Measurements from ENCODE around the gene MTIF2.
"Not testable (repeated sequence)": the region's sequence is repeated elsewhere in the genome, so short reads cannot be mapped to it uniquely, and the experiment has no call there.

The MTIF2 gene

GRCh38 chr2:55277310-55277709 is 8.3 kb upstream of the MTIF2 start:
- Histone ChIP-seq H3K9me2 (replicated peaks; ENCODE audit: control insufficient read depth, low read length) (no peaks in the 10 kb centered on the region), H3K27me3 (ENCODE audit: control insufficient read depth, low read length) (no peaks in the 10 kb centered on the region), H3K4me1 (ENCODE audit: control insufficient read depth, low read length) (peaks cover 11% of the 10 kb centered on the region), H3K79me2 (ENCODE audit: control insufficient read depth, low read length) (peaks cover under 1% of the 10 kb centered on the region; the same call in 1 of the 2 replicates), H3K4me3 (ENCODE audit: low read length) (no peak overlapping the region), H3K4me2 (ENCODE audit: low read length) (no peak overlapping the region), H3K9me3 (ENCODE audit: control insufficient read depth, insufficient read depth, low read length) (no peaks in the 10 kb centered on the region), H3K27ac (ENCODE audit: low read depth, low read length) (no peak overlapping the region), H4K20me1 (ENCODE audit: control insufficient read depth, insufficient read depth, low read depth, low read length) (no peaks in the 10 kb centered on the region), H3K36me3 (ENCODE audit: control insufficient read depth, low read length) (no peaks in the 10 kb centered on the region), H3F3A (ENCODE audit: control insufficient read depth, insufficient read depth) (peaks cover 4% of the 10 kb centered on the region; the same call in 1 of the 2 replicates)
- TF ChIP-seq, protein P1, sequence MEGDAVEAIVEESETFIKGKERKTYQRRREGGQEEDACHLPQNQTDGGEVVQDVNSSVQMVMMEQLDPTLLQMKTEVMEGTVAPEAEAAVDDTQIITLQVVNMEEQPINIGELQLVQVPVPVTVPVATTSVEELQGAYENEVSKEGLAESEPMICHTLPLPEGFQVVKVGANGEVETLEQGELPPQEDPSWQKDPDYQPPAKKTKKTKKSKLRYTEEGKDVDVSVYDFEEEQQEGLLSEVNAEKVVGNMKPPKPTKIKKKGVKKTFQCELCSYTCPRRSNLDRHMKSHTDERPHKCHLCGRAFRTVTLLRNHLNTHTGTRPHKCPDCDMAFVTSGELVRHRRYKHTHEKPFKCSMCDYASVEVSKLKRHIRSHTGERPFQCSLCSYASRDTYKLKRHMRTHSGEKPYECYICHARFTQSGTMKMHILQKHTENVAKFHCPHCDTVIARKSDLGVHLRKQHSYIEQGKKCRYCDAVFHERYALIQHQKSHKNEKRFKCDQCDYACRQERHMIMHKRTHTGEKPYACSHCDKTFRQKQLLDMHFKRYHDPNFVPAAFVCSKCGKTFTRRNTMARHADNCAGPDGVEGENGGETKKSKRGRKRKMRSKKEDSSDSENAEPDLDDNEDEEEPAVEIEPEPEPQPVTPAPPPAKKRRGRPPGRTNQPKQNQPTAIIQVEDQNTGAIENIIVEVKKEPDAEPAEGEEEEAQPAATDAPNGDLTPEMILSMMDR (IDR thresholded peaks at IDR 0.05; ENCODE audit: low read depth, low read length, poor library complexity, severe bottlenecking): no peak
- TF ChIP-seq EZH2phosphoT487 (IDR thresholded peaks at IDR 0.05; ENCODE audit: borderline replicate concordance, low read length): no peak

DNA sequence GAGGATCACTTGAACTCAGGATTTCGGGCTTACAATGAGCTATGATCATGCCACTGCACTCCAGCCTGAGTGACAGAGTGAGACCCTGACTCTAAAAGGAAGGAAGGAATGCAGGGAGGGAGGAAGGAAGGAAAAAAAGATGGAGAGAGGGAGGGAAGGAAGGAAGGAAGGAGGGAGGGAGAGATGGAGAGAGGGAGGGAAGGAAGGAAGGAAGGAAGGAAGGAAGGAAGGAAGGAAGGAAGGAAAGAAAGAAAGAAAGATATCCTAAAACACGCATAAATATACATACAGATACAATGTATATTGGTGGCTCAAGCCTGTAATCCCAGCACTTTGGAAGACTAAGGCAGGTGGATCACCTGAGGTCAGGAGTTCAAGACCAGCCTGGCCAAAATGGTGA is 5.3 kb upstream of the MTIF2 start:
- H3K36me3 ChIP-seq (ENCODE audit: control insufficient read depth, low read length); H3K9me3 ChIP-seq (ENCODE audit: control insufficient read depth, insufficient read depth, low read length); H3K27ac ChIP-seq (ENCODE audit: low read depth, low read length); H3K27me3 ChIP-seq (ENCODE audit: control insufficient read depth, low read length); H3K4me3 ChIP-seq (ENCODE audit: low read length); H4K20me1 ChIP-seq (ENCODE audit: control insufficient read depth, insufficient read depth, low read depth, low read length); H3K79me2 ChIP-seq (ENCODE audit: control insufficient read depth, low read length); H3F3A ChIP-seq (ENCODE audit: control insufficient read depth, insufficient read depth); H3K4me2 ChIP-seq (ENCODE audit: low read length); H3K9me2 ChIP-seq (replicated peaks; ENCODE audit: control insufficient read depth, low read length): not testable (repeated sequence)
- H3K4me1 ChIP-seq (ENCODE audit: control insufficient read depth, low read length): peaks cover 15% of the 10 kb centered on the region

- peak overlapping the region; percentile 95 for H3K4me3 ChIP-seq (ENCODE audit: low read length)
- no peak for TF ChIP-seq EZH2phosphoT487 (IDR thresholded peaks at IDR 0.05; ENCODE audit: borderline replicate concordance, low read length)
- TF ChIP-seq, protein P1 (IDR thresholded peaks at IDR 0.05; ENCODE audit: low read depth, low read length, poor library complexity, severe bottlenecking): no peak
- no peaks in the 10 kb centered on the region for H3K27me3 ChIP-seq (ENCODE audit: control insufficient read depth, low read length)
- H3K79me2 ChIP-seq (ENCODE audit: control insufficient read depth, low read length): peaks cover 30% of the 10 kb centered on the region
- no peaks in the 10 kb centered on the region for H3K9me2 ChIP-seq (replicated peaks; ENCODE audit: control insufficient read depth, low read length)
- peaks cover 17% of the 10 kb centered on the region for H3K4me1 ChIP-seq (ENCODE audit: control insufficient read depth, low read length)
- H3K4me2 ChIP-seq (ENCODE audit: low read length): peak overlapping the region; percentile 82
- peaks cover 3% of the 10 kb centered on the region; the same call in 1 of the 2 replicates for H3F3A ChIP-seq (ENCODE audit: control insufficient read depth, insufficient read depth)
- no peaks in the 10 kb centered on the region for H4K20me1 ChIP-seq (ENCODE audit: control insufficient read depth, insufficient read depth, low read depth, low read length)
- peaks cover 34% of the 10 kb centered on the region for H3K36me3 ChIP-seq (ENCODE audit: control insufficient read depth, low read length)
- no peaks in the 10 kb centered on the region for H3K9me3 ChIP-seq (ENCODE audit: control insufficient read depth, insufficient read depth, low read length)
- peak overlapping the region; percentile 38 for H3K27ac ChIP-seq (ENCODE audit: low read depth, low read length)
Measured at GRCh38 chr2:55269645-55269990, 587 bp upstream of the MTIF2 start.

- Histone ChIP-seq H3K9me3 (ENCODE audit: control insufficient read depth, insufficient read depth, low read length) (no peaks in the 10 kb centered on the region), H3F3A (ENCODE audit: control insufficient read depth, insufficient read depth) (peaks cover 7% of the 10 kb centered on the region; the same call in 1 of the 2 replicates), H3K9me2 (replicated peaks; ENCODE audit: control insufficient read depth, low read length) (no peaks in the 10 kb centered on the region), H3K4me2 (ENCODE audit: low read length) (peak overlapping the region; percentile 82), H3K27ac (ENCODE audit: low read depth, low read length) (peak overlapping the region; percentile 58), H3K4me1 (ENCODE audit: control insufficient read depth, low read length) (peaks cover 17% of the 10 kb centered on the region), H3K27me3 (ENCODE audit: control insufficient read depth, low read length) (no peaks in the 10 kb centered on the region), H3K36me3 (ENCODE audit: control insufficient read depth, low read length) (peaks cover 46% of the 10 kb centered on the region), H3K79me2 (ENCODE audit: control insufficient read depth, low read length) (peaks cover 30% of the 10 kb centered on the region), H3K4me3 (ENCODE audit: low read length) (peak overlapping the region; percentile 95), H4K20me1 (ENCODE audit: control insufficient read depth, insufficient read depth, low read depth, low read length) (no peaks in the 10 kb centered on the region)
- TF ChIP-seq, protein P1 (IDR thresholded peaks at IDR 0.05; ENCODE audit: low read depth, low read length, poor library complexity, severe bottlenecking): no peak
- no peak for TF ChIP-seq EZH2phosphoT487 (IDR thresholded peaks at IDR 0.05; ENCODE audit: borderline replicate concordance, low read length)
Measured at GRCh38 chr2:55268288-55268906, 634 bp downstream of the MTIF2 start.

GRCh38 chr2:55259586-55259985 is 9.4 kb downstream of the MTIF2 start:
- H3K9me2 ChIP-seq (replicated peaks; ENCODE audit: control insufficient read depth, low read length); H3K79me2 ChIP-seq (ENCODE audit: control insufficient read depth, low read length); H3K9me3 ChIP-seq (ENCODE audit: control insufficient read depth, insufficient read depth, low read length); H3K4me1 ChIP-seq (ENCODE audit: control insufficient read depth, low read length); H3K27me3 ChIP-seq (ENCODE audit: control insufficient read depth, low read length); H3K4me3 ChIP-seq (ENCODE audit: low read length); H3F3A ChIP-seq (ENCODE audit: control insufficient read depth, insufficient read depth); H3K4me2 ChIP-seq (ENCODE audit: low read length); H3K27ac ChIP-seq (ENCODE audit: low read depth, low read length); H4K20me1 ChIP-seq (ENCODE audit: control insufficient read depth, insufficient read depth, low read depth, low read length): not testable (repeated sequence)
- peaks cover 69% of the 10 kb centered on the region for H3K36me3 ChIP-seq (ENCODE audit: control insufficient read depth, low read length)
